ENCODE data around the gene YES1. TPM values are rescaled to one million over a fixed set of nuclear protein-coding genes. Genes with fewer than 3 reads are reported as not detected.
A peak's percentile ranks its signal among the peaks of the same experiment; 100 is the strongest.
"Not testable (repeated sequence)": the region's sequence is repeated elsewhere in the genome, so short reads cannot be mapped to it uniquely, and the experiment has no call there.

The YES1 gene
- polyA plus RNA-seq, 1 donor from 2014 or later = 0.18 TPM

GRCh38 chr18:778194-778927 lies 33.7 kb downstream of the YES1 start:
- H3K27ac Mint-ChIP-seq = no peak overlapping the region
- no peaks in the 10 kb centered on the region for H3K4me1 Mint-ChIP-seq
- H3K9me3 Mint-ChIP-seq = no peaks in the 10 kb centered on the region
- peaks cover 1% of the 10 kb centered on the region for H3K27me3 Mint-ChIP-seq
- no peak overlapping the region for H3K4me3 Mint-ChIP-seq
- H3K36me3 Mint-ChIP-seq = no peaks in the 10 kb centered on the region

DNA sequence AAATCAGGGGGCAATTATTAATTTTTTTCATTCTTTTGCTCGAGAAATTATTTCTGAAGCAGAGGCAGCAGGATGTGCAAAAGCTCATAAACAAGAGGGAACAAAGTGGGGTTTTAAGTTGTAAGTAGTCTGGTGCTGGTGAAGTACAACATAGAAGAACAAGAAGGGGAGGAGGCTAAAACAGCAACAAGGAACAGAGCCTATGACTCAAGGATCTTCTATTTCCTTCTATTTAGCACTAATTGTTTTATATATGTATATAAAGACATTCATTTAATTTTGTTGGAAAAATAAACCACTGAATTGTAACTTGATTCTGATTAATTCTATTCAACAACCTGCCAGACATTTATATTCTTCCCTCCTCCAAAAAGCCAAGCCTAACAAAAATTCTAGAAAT lies 35.0 kb downstream of the YES1 start:
- Mint-ChIP-seq H3K4me1 (no peaks in the 10 kb centered on the region), H3K9me3 (no peaks in the 10 kb centered on the region), H3K36me3 (no peaks in the 10 kb centered on the region), H3K27me3 (peaks cover 1% of the 10 kb centered on the region), H3K27ac (no peak overlapping the region), H3K4me3 (no peak overlapping the region)

GRCh38 chr18:776044-776443 lies 36.0 kb downstream of the YES1 start:
- not testable (repeated sequence) for H3K9me3 Mint-ChIP-seq, H3K4me1 Mint-ChIP-seq, H3K36me3 Mint-ChIP-seq, H3K27me3 Mint-ChIP-seq, H3K27ac Mint-ChIP-seq, H3K4me3 Mint-ChIP-seq

- Mint-ChIP-seq H3K27me3 (peaks cover 1% of the 10 kb centered on the region), H3K9me3 (no peaks in the 10 kb centered on the region), H3K36me3 (no peaks in the 10 kb centered on the region), H3K27ac (no peak overlapping the region), H3K4me3 (no peak overlapping the region), H3K4me1 (no peaks in the 10 kb centered on the region)
Observed at GRCh38 chr18:774811-775210, 37.2 kb downstream of the YES1 start.

- H3K36me3 Mint-ChIP-seq = no peaks in the 10 kb centered on the region
- peaks cover 1% of the 10 kb centered on the region for H3K27me3 Mint-ChIP-seq
- H3K27ac Mint-ChIP-seq = no peak overlapping the region
- no peak overlapping the region for H3K4me3 Mint-ChIP-seq
- H3K4me1 Mint-ChIP-seq = no peaks in the 10 kb centered on the region
- H3K9me3 Mint-ChIP-seq = no peaks in the 10 kb centered on the region
Observed at GRCh38 chr18:773980-774624, 37.9 kb downstream of the YES1 start.

DNA sequence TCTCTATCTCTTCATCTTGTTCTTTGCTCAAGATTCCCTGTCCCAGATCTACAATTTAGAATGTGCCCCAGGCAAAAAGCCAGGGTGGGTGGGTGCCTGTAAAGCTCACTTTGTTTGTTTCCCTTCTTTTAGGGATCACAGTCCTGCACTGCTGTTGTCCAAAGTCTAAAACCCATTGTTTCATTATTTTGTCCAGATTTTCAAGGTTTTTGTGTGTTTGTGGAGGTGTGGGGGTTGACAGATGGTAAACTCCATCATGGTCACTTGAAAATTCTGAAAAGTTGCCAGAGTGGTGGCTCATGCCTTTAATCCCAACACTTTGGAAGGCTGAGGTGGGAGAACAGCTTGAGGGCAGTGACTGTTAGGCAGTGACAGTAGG lies 41.5 kb downstream of the YES1 start:
- Mint-ChIP-seq H3K4me1 (no peaks in the 10 kb centered on the region), H3K27me3 (peaks cover 1% of the 10 kb centered on the region), H3K27ac (no peak overlapping the region), H3K4me3 (no peak overlapping the region), H3K9me3 (no peaks in the 10 kb centered on the region), H3K36me3 (no peaks in the 10 kb centered on the region)

- Mint-ChIP-seq H3K4me1 (no peaks in the 10 kb centered on the region), H3K27ac (no peak overlapping the region), H3K27me3 (no peaks in the 10 kb centered on the region), H3K36me3 (no peaks in the 10 kb centered on the region), H3K9me3 (no peaks in the 10 kb centered on the region), H3K4me3 (no peak overlapping the region)
Observed at GRCh38 chr18:767961-768360, 44.1 kb downstream of the YES1 start.

DNA sequence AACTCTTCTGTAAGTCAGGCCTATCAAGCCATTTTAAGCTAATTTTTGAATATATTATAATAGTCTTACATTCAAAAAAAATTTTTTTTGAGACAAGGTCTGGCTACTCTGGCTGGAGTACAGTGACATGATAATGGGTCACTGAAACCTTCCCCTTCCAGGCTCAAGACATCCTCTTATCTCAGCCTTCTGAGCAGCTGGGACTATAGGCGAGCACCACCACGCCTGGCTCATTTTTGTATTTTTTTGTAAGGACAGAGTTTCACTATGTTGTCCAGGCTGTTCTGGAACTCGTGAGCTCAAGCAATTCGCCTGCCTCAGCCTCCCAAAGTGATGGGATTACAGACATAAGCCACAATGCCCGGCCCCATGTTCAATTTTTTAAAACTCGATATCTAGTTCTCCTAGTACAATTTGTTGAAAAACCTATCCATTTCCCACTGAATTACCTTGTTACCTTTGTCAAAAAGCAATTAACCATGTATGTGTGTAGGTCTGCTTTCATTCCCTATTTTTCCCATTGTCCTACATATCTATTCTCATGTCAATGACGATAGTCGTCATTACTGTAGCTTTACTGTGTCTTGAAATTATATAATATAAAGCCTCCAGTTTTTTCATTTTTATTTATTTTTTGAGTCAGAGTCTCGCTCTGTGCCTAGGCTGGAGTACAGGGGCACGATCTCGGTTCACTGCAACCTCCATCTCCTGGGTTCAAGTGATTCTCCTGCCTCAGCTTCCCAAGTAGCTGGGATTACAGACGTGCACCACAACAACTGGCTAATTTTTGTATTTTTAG lies 44.8 kb downstream of the YES1 start:
- Mint-ChIP-seq H3K36me3 (no peaks in the 10 kb centered on the region), H3K27ac (no peak overlapping the region), H3K27me3 (no peaks in the 10 kb centered on the region), H3K4me1 (no peaks in the 10 kb centered on the region), H3K4me3 (no peak overlapping the region), H3K9me3 (no peaks in the 10 kb centered on the region)

GRCh38 chr18:766550-766860 lies 45.5 kb downstream of the YES1 start:
- Mint-ChIP-seq H3K9me3 (no peaks in the 10 kb centered on the region), H3K27ac (no peak overlapping the region), H3K27me3 (no peaks in the 10 kb centered on the region), H3K4me3 (no peak overlapping the region), H3K4me1 (no peaks in the 10 kb centered on the region), H3K36me3 (no peaks in the 10 kb centered on the region)

GRCh38 chr18:765764-766549 lies 46.1 kb downstream of the YES1 start:
- peak overlapping the region in 1 of 4 donors; percentile 3 for H3K4me3 Mint-ChIP-seq
- no peaks in the 10 kb centered on the region for H3K36me3 Mint-ChIP-seq
- H3K9me3 Mint-ChIP-seq = no peaks in the 10 kb centered on the region
- H3K27ac Mint-ChIP-seq = no peak overlapping the region
- no peaks in the 10 kb centered on the region for H3K27me3 Mint-ChIP-seq
- H3K4me1 Mint-ChIP-seq = no peaks in the 10 kb centered on the region

- not testable (repeated sequence) for H3K27ac Mint-ChIP-seq, H3K27me3 Mint-ChIP-seq, H3K4me1 Mint-ChIP-seq, H3K36me3 Mint-ChIP-seq, H3K4me3 Mint-ChIP-seq, H3K9me3 Mint-ChIP-seq
Observed at GRCh38 chr18:759864-760263, 52.2 kb downstream of the YES1 start.

DNA sequence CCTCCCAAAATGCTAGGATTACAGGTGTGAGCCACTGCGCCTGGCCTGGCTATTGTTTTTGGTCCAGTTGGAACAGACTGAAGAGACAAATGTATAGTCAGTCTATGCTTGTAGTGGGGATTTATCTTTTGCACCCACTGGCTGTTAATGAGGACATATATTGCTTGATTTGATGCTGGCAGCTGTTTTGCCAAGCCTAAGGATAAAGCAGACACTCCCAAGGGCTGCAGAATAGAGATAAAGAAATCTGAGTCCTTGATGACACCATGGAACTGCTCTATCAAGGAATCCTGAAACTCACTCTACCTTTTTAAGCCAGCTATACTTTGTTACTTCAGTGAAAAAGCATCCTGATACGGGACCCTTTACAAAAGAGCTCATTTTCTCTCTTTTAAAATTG lies 56.5 kb downstream of the YES1 start:
- H3K4me3 Mint-ChIP-seq = no peak overlapping the region
- no peaks in the 10 kb centered on the region for H3K36me3 Mint-ChIP-seq
- no peaks in the 10 kb centered on the region for H3K4me1 Mint-ChIP-seq
- no peaks in the 10 kb centered on the region for H3K9me3 Mint-ChIP-seq
- no peak overlapping the region for H3K27ac Mint-ChIP-seq
- H3K27me3 Mint-ChIP-seq = no peaks in the 10 kb centered on the region

DNA sequence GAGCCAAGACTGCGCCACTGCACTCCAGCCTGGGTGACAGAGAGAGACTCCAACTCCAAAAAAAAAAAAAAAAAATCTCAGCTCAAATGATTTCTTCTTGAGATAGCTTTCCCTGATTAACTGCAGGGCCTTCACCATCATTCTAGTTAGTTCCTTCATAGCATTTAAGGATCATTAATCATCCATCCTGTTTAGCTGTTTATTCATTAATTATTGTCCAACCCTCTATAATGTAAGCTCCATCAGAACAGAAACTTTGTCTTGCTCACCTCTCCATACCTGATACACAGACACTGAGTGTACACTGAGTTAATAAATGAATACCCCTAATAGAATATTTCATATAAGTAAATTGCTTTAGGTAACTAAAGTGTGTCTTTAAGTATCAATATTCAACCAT lies 57.4 kb downstream of the YES1 start:
- Mint-ChIP-seq H3K4me1 (no peaks in the 10 kb centered on the region), H3K27me3 (no peaks in the 10 kb centered on the region), H3K9me3 (no peaks in the 10 kb centered on the region), H3K27ac (no peak overlapping the region), H3K36me3 (no peaks in the 10 kb centered on the region), H3K4me3 (no peak overlapping the region)

DNA sequence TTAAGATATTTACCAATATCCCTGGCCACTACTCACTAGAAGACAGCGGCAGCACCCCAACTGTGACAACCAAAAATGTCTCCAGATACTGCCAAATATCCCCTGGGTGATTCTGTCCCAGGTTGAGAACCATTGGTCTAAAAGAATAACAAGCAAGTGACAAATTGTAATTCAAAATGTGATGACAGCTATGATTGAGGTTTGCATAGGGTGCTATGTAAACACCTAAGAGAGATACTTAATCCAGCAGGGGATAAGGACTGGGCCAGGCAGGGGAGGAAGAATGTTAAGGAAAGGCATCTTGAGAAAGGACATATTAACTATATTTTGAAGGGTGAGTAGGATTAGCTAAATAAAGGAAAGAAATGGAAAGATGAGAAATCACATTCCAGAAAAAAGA lies 61.6 kb downstream of the YES1 start:
- no peak overlapping the region for H3K4me3 Mint-ChIP-seq
- H3K4me1 Mint-ChIP-seq = no peaks in the 10 kb centered on the region
- H3K9me3 Mint-ChIP-seq = no peaks in the 10 kb centered on the region
- H3K27me3 Mint-ChIP-seq = no peaks in the 10 kb centered on the region
- no peak overlapping the region for H3K27ac Mint-ChIP-seq
- no peaks in the 10 kb centered on the region for H3K36me3 Mint-ChIP-seq

- no peak overlapping the region for H3K4me3 Mint-ChIP-seq
- no peaks in the 10 kb centered on the region for H3K27me3 Mint-ChIP-seq
- H3K27ac Mint-ChIP-seq = no peak overlapping the region
- peaks cover 0 to 4% (median 1%) of the 10 kb centered on the region in 3 donors for H3K4me1 Mint-ChIP-seq
- H3K36me3 Mint-ChIP-seq = no peaks in the 10 kb centered on the region
- H3K9me3 Mint-ChIP-seq = no peaks in the 10 kb centered on the region
Observed at GRCh38 chr18:744832-745597, 67.0 kb downstream of the YES1 start.
